ENCODE results near the gene TMEM60. TPM values are rescaled to one million over a fixed set of nuclear protein-coding genes. Genes with fewer than 3 reads are reported as not detected.

The TMEM60 gene, protein sequence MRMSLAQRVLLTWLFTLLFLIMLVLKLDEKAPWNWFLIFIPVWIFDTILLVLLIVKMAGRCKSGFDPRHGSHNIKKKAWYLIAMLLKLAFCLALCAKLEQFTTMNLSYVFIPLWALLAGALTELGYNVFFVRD
- total RNA-seq, result 24.6 TPM
- long read RNA-seq, transcript TMEM60-201 (2 exons, 1,023 nt), result major isoform, 15 of 16 reads
- long read RNA-seq, partial matches to known transcripts, result 1 of 16 reads
- long read RNA-seq, other reads (novel, unspliced or antisense), result 0 of 16 reads

- H3K9me3 ChIP-seq, result no peaks in the 10 kb centered on the region
- no peaks in the 10 kb centered on the region for H3K27me3 ChIP-seq (ENCODE audit: low read depth)
- peaks cover 7% of the 10 kb centered on the region for H3K36me3 ChIP-seq
- ATAC-seq (peak; percentile 96 to 97), DNase-seq (peak; percentile 99)
- peak within 1 kb of the TSS; percentile 86 for H3K27ac ChIP-seq
- peak within 1 kb of the TSS; percentile 78 for H3K4me3 ChIP-seq
- intact Hi-C loops (cut with DNase I), result no loop called here
- peaks cover 37% of the 10 kb centered on the region for H3K4me1 ChIP-seq
- TF ChIP-seq CTCF (IDR thresholded peaks at IDR 0.05), result peak; percentile 51
Observed at GRCh38 chr7:77798394-77799077, at the start of gene TMEM60, which contains the start of gene PHTF2. Gene TMEM60, minus strand, starts transcription at chr7:77798434. Its CDS starts 4,061 bp downstream, at chr7:77794373. Gene PHTF2, plus strand, starts transcription at chr7:77798773.

DNA sequence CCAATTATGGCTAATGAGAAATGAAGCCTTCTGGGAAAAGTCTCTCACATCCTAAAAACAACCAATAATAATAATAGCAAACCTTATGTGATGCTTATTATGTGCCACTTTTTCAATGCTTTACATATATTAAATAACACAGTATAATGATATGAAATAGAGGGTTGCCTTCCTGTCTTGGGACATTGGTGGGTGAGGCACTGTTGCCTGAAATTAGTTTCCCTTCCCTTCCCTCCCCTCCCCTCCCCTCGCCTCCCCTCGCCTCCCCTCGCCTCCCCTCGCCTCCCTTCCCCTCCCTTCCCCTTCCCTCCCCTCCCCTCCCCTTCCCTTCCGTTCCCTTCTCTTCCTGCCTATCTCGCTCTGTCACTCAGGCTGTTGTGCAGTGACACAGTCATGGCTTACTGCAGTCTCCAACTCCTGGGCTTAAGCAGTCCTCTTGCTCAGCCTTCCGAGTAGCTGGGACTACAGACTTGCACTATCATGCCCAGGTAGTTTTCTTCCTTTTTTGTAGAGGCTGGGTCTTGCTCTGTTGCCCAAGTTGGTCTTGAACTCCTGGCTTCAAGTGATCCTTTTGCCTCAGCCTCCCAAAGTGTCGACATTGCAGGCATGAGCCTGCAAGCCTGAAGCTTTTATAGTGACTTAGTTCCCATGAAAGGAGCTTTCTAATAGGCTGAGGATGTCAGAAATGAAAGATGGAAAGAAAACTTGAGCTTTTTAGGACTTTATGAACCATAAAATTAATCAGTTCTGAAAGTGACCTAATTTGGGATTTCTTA is 48.3 kb upstream of the TMEM60 start:
- no peak for DNase-seq
- H3K36me3 ChIP-seq, result no peaks in the 10 kb centered on the region
- H3K9me3 ChIP-seq, result no peaks in the 10 kb centered on the region
- no peak for ATAC-seq
- H3K27me3 ChIP-seq (ENCODE audit: low read depth), result no peaks in the 10 kb centered on the region
- H3K27ac ChIP-seq, result no peak overlapping the region
- intact Hi-C loops (cut with DNase I), result no loop called here
- no peaks in the 10 kb centered on the region for H3K4me1 ChIP-seq
- no peak for TF ChIP-seq CTCF (IDR thresholded peaks at IDR 0.05)
- no peak overlapping the region for H3K4me3 ChIP-seq

GRCh38 chr7:77843194-77843593 is 45.0 kb upstream of the TMEM60 start:
- intact Hi-C loops (cut with DNase I), result no loop called here
- ATAC-seq (no peak), DNase-seq (no peak)
- no peaks in the 10 kb centered on the region for H3K36me3 ChIP-seq
- TF ChIP-seq CTCF (IDR thresholded peaks at IDR 0.05), result no peak
- no peak overlapping the region for H3K4me3 ChIP-seq
- H3K9me3 ChIP-seq, result no peaks in the 10 kb centered on the region
- no peaks in the 10 kb centered on the region for H3K4me1 ChIP-seq
- no peak overlapping the region for H3K27ac ChIP-seq
- no peaks in the 10 kb centered on the region for H3K27me3 ChIP-seq (ENCODE audit: low read depth)

DNA sequence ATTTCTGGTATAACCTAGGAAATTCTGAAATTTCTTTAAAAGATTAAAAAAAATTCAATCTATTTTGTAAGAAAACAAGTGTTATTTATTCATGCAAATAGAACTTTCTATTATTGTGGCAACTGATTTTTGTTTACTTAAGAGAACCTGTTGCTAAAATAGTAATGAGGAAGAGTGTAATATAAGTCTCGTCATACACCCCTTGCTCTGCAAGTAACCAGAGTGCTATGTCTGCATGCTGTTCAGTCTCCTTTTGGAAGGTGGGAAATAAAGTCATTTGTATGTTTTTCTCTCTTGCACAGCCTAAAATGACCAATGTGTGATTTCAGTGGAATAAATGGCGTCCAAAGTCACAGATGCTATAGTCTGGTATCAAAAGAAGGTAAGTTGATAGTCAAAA is 41.7 kb upstream of the TMEM60 start:
- H3K4me1 ChIP-seq, result peaks cover 2% of the 10 kb centered on the region

More for the DNA sequence above, 41.7 kb upstream of the TMEM60 start:
- Histone ChIP-seq H3K4me3 (no peak overlapping the region), H3K36me3 (no peaks in the 10 kb centered on the region), H3K27me3 (ENCODE audit: low read depth) (no peaks in the 10 kb centered on the region), H3K27ac (no peak overlapping the region), H3K9me3 (no peaks in the 10 kb centered on the region)
- TF ChIP-seq CTCF (IDR thresholded peaks at IDR 0.05), result no peak
- DNase-seq (no peak), ATAC-seq (no peak)
- intact Hi-C loops (cut with DNase I), result no loop called here
